Choroid plexus epithelial cell (primary cell): ENCODE data around the gene TRAF3IP1.
"Not testable (repeated sequence)": the region's sequence is repeated elsewhere in the genome, so short reads cannot be mapped to it uniquely, and the experiment has no call there.

Experiments used
- DNase-seq: peaks from one replicate; pipeline ENCODE4 v3.0.0-alpha.2; 2010; ENCODE audit warnings: low read depth
- H3K4me3 ChIP-seq: 2 replicates; pipeline ENCODE4 v1.5.1; 2011; ENCODE audit warnings: low read depth, mild to moderate bottlenecking, control low read depth, low read length, moderate library complexity
- TF ChIP-seq, protein P1 (sequence below): conservative IDR thresholded peaks from 2 replicates; pipeline ENCODE4 v1.5.1; 2011; ENCODE audit warnings: low read depth, mild to moderate bottlenecking, control low read depth, inconsistent platforms, low read length, moderate library complexity

Gene TRAF3IP1

DNA sequence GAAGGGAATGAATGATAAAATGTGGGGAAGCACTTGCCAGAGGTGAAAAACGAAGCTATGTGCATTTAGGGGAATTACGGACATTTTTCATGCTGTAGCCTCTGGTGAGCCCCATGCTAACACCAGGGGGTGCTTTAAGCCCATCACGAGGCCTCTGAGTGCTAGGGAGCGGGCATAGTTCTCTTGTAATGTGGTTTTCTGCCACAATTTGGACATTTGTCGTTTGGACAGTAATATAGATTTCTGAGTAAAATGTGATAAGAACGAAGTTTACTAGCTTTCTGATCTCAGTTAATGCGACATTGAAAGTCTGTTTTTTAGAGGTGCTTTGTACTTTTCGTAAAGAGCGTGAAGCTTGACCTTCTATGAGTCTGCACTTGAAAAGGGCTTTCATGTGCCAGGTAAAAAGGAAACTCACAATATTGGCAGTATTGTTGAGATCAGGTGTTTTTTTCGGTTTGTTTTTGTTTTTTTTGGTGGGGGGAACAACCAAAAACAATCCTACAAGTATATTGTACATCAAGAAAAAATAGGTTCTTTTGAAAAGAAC is 50.6 kb downstream of the TRAF3IP1 start:
- TF ChIP-seq, protein P1, sequence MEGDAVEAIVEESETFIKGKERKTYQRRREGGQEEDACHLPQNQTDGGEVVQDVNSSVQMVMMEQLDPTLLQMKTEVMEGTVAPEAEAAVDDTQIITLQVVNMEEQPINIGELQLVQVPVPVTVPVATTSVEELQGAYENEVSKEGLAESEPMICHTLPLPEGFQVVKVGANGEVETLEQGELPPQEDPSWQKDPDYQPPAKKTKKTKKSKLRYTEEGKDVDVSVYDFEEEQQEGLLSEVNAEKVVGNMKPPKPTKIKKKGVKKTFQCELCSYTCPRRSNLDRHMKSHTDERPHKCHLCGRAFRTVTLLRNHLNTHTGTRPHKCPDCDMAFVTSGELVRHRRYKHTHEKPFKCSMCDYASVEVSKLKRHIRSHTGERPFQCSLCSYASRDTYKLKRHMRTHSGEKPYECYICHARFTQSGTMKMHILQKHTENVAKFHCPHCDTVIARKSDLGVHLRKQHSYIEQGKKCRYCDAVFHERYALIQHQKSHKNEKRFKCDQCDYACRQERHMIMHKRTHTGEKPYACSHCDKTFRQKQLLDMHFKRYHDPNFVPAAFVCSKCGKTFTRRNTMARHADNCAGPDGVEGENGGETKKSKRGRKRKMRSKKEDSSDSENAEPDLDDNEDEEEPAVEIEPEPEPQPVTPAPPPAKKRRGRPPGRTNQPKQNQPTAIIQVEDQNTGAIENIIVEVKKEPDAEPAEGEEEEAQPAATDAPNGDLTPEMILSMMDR = peak; percentile 95
- DNase-seq = peak; percentile 81
- H3K4me3 ChIP-seq = no peak overlapping the region

DNA sequence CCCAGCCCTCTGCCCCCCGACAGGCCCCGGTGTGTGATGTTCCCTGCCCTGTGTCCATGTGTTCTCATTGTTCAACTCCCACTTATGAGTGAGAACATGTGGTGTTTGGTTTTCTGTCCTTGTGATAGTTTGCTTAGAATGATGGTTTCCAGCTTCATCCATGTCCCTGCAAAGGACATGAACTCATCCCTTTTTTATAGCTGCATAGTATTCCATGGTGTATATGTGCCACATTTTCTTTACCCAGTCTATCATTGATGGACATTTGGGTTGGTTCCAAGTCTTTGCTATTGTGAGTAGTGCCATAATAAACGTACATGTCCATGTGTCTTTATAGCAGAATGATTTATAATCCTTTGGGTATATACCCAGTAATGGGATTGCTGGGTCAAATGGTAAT is 52.0 kb downstream of the TRAF3IP1 start:
- H3K4me3 ChIP-seq, DNase-seq: not testable (repeated sequence)

DNA sequence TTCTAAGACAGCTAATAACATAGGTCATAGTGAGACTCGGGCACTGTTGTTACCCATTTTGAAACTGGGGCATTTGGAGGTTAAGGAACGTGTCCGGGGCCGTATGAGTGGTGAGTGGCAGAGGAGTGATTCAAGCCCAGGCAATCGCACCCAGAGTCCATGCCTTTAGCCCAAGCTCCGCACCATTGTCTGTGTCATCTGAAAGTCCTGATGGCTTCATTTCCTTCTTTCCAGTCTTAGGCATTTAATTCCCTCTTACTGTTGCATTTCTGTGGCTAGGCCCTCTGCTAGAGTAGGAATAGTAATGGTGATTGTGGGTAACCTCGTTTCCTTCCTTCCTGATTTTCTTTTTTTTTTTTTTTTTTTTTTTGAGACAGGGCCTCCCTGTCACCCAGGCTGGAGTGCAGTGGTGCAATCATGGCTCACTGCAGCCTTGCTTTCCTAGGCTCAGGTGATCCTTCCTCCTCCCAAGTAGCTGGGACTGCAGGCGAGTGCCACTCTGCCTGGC is 56.6 kb downstream of the TRAF3IP1 start:
- DNase-seq = peak; percentile 18
- TF ChIP-seq, protein P1 = no peak
- no peak overlapping the region for H3K4me3 ChIP-seq

DNA sequence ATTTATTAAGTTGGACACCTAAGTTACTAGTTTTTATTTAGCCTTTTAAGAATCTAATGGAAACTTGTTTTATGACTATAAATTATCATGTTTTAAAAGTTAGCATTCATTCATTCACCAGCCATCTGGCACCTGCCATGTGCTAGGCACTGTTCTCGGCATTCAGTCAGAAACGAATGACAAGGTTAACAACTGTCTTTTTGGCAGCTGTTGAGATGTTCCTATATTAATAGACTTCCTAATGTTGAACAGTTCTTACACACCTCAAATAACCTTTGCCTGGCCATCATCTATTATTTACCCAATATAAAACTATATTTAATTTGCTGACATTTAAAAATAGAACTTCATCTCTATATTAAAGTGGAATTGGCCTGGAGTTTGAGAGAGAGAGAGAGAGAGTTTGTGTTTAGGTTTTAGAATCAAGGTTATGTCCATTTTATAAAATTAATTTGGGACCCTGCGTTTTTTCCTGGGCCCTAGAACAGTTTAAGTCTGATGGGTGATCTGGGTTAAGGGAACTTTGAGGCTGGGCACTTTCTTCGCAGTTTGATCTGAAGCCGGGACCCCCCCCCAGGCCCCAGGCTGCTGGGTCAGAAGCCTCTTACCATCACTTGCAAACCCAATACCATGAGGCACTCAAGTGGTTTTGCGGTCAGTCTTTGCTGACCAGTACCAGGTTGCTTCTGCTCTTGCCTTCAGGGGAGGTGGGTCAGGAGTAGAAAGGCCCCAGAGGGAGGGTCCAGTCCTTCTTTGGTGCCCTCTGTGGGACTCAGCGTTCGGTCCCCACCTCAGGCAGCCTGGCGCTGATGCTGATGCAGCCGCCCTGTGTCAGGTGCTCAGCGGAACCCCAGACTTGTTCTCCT is 58.1 kb downstream of the TRAF3IP1 start:
- TF ChIP-seq, protein P1 = no peak
- H3K4me3 ChIP-seq = no peak overlapping the region
- no peak for DNase-seq

- DNase-seq = peak; percentile 20
- H3K4me3 ChIP-seq = no peak overlapping the region
- TF ChIP-seq, protein P1 = no peak
Observed at GRCh38 chr2:238379096-238379810, 58.9 kb downstream of the TRAF3IP1 start.

DNA sequence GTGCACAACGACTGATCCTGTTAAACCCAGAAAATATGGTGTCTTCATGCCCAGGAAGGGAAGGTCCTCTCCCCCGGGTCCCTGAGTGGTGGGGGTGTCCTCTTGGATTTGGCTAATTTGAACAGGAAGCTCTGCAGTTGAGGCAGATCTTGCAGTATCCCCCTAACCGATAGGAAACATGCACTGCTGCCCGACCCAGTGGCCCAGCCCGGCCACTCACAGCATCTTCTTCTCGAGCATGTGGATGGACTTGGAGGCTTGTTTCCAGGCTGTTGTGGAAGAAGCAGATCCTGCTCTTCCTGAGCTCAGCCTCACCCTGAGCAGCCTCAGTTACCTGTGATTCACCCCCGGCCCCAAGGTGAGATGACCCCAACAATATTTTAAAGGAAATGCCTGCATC is 60.0 kb downstream of the TRAF3IP1 start:
- TF ChIP-seq, protein P1 = no peak
- DNase-seq = no peak
- no peak overlapping the region for H3K4me3 ChIP-seq

DNA sequence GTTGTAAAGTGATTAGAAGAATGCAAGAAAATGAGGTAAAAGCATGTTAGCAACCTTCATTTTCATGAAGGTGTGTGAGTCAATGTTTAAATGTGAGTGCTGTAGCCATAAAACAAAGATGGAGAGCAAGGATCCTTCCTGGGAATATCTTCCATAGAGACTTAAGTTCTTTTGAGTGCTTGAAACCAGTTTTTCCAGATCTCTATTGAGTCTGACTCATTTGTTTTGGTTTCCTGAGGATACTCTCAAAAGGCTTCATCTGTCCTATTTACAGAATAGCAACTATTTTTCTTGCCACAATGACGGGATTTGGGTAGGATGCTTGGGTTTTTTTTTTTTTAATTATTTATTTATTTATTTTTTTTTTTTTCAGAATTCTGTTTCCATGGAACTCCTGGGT is 60.5 kb downstream of the TRAF3IP1 start:
- H3K4me3 ChIP-seq = no peak overlapping the region
- DNase-seq = peak; percentile 57
- TF ChIP-seq, protein P1 = no peak
